ENCODE results near the gene DCP1B. TPM values are rescaled to one million over a fixed set of nuclear protein-coding genes. Genes with fewer than 3 reads are reported as not detected.

Gene DCP1B
- total and polyA plus RNA-seq, 2 experiments from 2014 or later: 13.4 to 20.9 TPM

DNA sequence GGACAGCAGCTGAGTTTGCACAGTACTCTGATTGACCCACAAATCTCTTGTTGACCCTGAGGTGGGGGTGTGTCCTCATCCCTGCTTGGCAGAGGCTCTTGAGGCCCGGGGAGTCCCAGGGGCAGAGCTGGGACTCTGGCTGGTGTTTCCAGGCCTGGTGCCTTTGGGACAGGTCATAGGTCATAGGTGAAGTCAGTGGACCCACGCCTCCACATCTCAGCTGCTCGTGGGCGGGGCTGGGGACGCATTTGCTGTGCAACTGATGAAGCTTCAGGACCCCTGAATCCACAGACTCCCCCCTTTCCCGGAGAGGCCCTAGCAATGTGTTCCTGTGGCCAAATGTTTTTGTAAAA lies 85.4 kb downstream of the DCP1B start:
- H2AFZ ChIP-seq: no peak overlapping the region
- peaks cover 15% of the 10 kb centered on the region for H3K4me1 ChIP-seq (ENCODE audit: insufficient read depth)
- no peaks in the 10 kb centered on the region for H3K36me3 ChIP-seq (replicated peaks; ENCODE audit: insufficient read depth, low read depth)
- 74% methylated on average over 6 of the region's 6 CpGs for WGBS (ENCODE audit: low lambda C conversion rate, missing lambda C conversion rate)
- peak overlapping the region; percentile 38 for H3K27ac ChIP-seq
- no peak for DNase-seq (ENCODE audit: low spot score)
- peak overlapping the region; percentile 37 for H3K4me2 ChIP-seq
- H4K20me1 ChIP-seq (ENCODE audit: insufficient read depth, poor library complexity, severe bottlenecking): no peaks in the 10 kb centered on the region
- no peaks in the 10 kb centered on the region for H3K27me3 ChIP-seq
- H3K4me3 ChIP-seq: no peak overlapping the region
- H3K9me3 ChIP-seq (ENCODE audit: low read depth): no peaks in the 10 kb centered on the region
- no peaks in the 10 kb centered on the region for H3K79me2 ChIP-seq
- H3K9me2 ChIP-seq (replicated peaks; ENCODE audit: insufficient read depth): no peaks in the 10 kb centered on the region
- TF ChIP-seq EZH2 (IDR thresholded peaks at IDR 0.05; ENCODE audit: borderline replicate concordance): no peak
- TF ChIP-seq EZH2phosphoT487 (IDR thresholded peaks at IDR 0.05; ENCODE audit: low read depth, severe bottlenecking, unreplicated experiment): no peak
- TF ChIP-seq, protein P1, sequence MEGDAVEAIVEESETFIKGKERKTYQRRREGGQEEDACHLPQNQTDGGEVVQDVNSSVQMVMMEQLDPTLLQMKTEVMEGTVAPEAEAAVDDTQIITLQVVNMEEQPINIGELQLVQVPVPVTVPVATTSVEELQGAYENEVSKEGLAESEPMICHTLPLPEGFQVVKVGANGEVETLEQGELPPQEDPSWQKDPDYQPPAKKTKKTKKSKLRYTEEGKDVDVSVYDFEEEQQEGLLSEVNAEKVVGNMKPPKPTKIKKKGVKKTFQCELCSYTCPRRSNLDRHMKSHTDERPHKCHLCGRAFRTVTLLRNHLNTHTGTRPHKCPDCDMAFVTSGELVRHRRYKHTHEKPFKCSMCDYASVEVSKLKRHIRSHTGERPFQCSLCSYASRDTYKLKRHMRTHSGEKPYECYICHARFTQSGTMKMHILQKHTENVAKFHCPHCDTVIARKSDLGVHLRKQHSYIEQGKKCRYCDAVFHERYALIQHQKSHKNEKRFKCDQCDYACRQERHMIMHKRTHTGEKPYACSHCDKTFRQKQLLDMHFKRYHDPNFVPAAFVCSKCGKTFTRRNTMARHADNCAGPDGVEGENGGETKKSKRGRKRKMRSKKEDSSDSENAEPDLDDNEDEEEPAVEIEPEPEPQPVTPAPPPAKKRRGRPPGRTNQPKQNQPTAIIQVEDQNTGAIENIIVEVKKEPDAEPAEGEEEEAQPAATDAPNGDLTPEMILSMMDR (IDR thresholded peaks at IDR 0.05; ENCODE audit: poor library complexity): no peak

DNA sequence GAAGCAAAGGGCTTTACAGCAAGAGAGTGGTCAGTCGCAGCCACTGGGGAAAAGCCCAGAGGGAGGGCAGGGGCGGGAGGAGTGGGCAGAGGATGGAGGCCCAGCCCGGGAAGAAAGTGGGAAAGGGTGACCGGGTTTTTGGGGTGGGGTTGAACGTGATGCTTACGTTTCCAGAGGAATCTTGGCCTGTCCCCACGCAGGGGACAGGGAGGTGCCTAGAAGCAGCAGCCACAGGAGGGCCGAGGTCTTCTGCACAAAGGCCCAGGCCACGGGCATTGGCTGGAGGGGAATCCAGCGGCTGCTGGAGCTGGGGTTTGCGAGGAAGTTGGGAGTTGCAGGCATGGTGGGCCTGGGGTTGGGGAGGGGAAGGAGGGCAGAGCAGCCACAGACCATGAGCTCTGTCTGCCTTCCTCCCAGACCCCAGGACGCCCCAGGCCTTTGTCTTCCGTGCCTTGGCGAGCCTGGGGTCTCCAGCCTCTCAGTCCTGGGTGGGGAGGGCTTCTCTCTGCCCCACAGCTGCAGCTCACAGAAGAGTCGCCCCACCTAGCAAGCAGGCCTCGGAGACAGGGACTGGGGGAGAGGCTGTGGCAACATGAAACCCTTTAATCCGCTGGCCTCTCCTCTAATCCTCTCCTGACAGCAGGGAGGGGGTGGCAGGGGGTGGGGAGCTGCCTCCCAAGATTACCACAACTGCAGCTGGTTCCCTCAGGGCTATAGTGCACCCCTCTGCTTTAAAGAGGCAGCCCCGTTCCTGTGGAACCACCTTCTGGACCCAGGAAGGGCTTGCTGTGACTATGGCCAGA lies 86.0 kb downstream of the DCP1B start, which contains the start of gene CACNA2D4:
Gene CACNA2D4, minus strand, starts transcription at position 572 of the 803 bp plus-strand sequence. Its CDS starts 179 bp downstream, at position 393.
- Histone ChIP-seq H3K4me2 (peak within 1 kb of the TSS; percentile 37), H3K36me3 (replicated peaks; ENCODE audit: insufficient read depth, low read depth) (no peaks in the 10 kb centered on the region), H3K9me2 (replicated peaks; ENCODE audit: insufficient read depth) (no peaks in the 10 kb centered on the region), H3K79me2 (no peaks in the 10 kb centered on the region), H4K20me1 (ENCODE audit: insufficient read depth, poor library complexity, severe bottlenecking) (no peaks in the 10 kb centered on the region), H3K27me3 (no peaks in the 10 kb centered on the region), H2AFZ (no peak within 1 kb of the TSS), H3K4me3 (no peak within 1 kb of the TSS), H3K4me1 (ENCODE audit: insufficient read depth) (peaks cover 15% of the 10 kb centered on the region), H3K27ac (peak within 1 kb of the TSS; percentile 38), H3K9me3 (ENCODE audit: low read depth) (no peaks in the 10 kb centered on the region)
- peak; percentile 20 for DNase-seq (ENCODE audit: low spot score)
- 60% methylated on average over 17 of the region's 18 CpGs for WGBS (ENCODE audit: low lambda C conversion rate, missing lambda C conversion rate)
- TF ChIP-seq, protein P1 (IDR thresholded peaks at IDR 0.05; ENCODE audit: poor library complexity): no peak
- TF ChIP-seq EZH2 (IDR thresholded peaks at IDR 0.05; ENCODE audit: borderline replicate concordance) (no peak), EZH2phosphoT487 (IDR thresholded peaks at IDR 0.05; ENCODE audit: low read depth, severe bottlenecking, unreplicated experiment) (no peak)

DNA sequence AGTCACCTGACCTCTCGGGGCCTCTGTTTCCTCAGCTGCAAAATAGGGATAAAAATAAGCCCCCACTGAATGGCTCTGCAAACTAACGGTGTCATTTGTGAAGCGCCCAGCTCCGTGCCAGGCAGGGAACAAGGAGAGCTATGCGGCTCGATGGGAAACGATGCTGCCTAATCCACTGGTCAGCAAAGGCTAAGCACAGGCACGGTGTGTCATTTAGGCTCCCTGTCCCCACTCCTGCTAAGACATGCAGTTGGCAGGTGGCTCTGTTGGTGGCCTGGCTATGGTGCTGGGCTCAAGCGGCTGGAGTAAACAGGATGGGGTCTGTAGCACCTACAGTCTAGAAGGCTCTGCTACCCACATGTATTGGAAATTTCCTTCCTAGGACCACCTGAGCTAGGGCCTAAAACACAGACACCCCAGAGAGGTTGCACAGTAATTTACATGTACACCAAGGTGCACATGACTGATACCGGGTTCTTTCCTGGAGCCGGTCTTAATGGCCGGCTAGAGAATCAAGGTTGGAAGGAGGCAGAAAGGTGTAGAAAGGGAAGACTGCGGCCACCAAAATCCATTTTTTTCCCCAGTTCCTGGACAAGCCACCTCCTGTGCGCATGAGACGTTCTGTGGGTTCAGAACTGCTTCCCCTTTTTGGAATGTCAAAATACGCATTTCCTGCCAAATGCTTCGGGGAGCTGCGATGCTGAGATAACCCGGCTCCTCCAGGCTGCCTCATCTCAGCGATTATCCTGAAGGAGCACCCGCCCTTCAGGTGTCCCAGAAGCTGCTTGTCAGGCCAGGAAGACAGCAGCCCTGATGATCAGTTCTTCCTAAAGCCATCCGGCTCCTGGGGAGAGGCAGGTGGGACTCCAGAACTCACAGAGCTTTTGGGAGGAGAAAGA lies 86.8 kb downstream of the DCP1B start:
- DNase-seq (ENCODE audit: low spot score): peak; percentile 3
- Histone ChIP-seq H3K79me2 (no peaks in the 10 kb centered on the region), H2AFZ (no peak overlapping the region), H3K4me2 (peak overlapping the region; percentile 37), H3K4me3 (no peak overlapping the region), H4K20me1 (ENCODE audit: insufficient read depth, poor library complexity, severe bottlenecking) (no peaks in the 10 kb centered on the region), H3K4me1 (ENCODE audit: insufficient read depth) (peaks cover 15% of the 10 kb centered on the region), H3K9me2 (replicated peaks; ENCODE audit: insufficient read depth) (no peaks in the 10 kb centered on the region), H3K36me3 (replicated peaks; ENCODE audit: insufficient read depth, low read depth) (no peaks in the 10 kb centered on the region), H3K27ac (no peak overlapping the region), H3K9me3 (ENCODE audit: low read depth) (no peaks in the 10 kb centered on the region), H3K27me3 (no peaks in the 10 kb centered on the region)
- WGBS (ENCODE audit: low lambda C conversion rate, missing lambda C conversion rate): 80% methylated on average over 22 of the region's 22 CpGs
- TF ChIP-seq EZH2phosphoT487 (IDR thresholded peaks at IDR 0.05; ENCODE audit: low read depth, severe bottlenecking, unreplicated experiment) (no peak), EZH2 (IDR thresholded peaks at IDR 0.05; ENCODE audit: borderline replicate concordance) (no peak)
- TF ChIP-seq, protein P1 (IDR thresholded peaks at IDR 0.05; ENCODE audit: poor library complexity): no peak

Measured in hepatocyte (in vitro differentiated cells).